Effector CD8-positive, alpha-beta T cell (primary cell): Measurements from ENCODE around the gene BRCC3.
A peak's percentile ranks its signal among the peaks of the same experiment; 100 is the strongest.

Source experiments
- DNase-seq: peaks from one replicate; lab custom pipeline; 2025; lab: John Stamatoyannopoulos, UW
- total RNA-seq, 4 experiments: gene quantifications; one replicate each; lab custom pipeline; 2026; lab: John Stamatoyannopoulos, UW

The BRCC3 gene
- total RNA-seq: 20.7 to 32.1 (median 21.7) reads per million in 4 experiments

DNA sequence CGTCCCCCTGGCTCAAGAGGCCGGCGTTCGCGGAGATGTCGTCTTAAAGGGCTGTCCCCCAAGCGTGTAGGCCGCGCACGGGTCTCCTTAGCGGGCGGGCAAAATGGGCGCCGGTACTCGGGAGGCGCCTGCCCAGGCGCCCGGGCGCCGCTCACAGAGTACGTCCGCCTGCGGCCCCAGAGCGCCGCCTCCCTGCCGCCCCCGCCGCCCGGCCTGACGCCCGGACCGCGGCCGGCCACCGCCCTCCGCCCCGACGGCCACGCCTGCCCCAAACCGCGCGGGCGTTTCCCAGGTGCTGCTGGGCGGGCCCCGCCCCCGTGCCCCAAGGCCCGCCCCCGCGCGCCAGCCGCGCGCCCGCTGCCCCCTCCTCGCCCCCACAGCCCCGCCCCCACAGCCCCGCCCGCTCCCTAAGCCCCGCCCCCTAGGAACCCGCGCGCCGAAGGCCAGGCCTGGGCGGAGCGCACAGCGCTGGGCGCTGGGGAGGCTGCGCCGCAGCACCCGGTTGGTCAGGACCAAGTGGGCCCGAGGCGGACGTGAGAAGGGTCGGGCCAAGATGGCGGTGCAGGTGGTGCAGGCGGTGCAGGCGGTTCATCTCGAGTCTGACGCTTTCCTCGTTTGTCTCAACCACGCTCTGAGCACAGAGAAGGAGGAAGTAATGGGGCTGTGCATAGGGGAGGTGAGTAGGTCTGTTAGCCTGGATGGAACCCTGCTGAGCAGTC is at the start of gene BRCC3, which contains the start of the genes CMC4 and MTCP1:
Gene BRCC3 (plus strand): TSS at position 534 of the 719 bp plus-strand sequence. CDS start 20 bp downstream, at position 554.
Gene CMC4 (minus strand): TSS at position 162 of the 719 bp plus-strand sequence. CDS start 7,113 bp downstream, outside the sequence.
Gene MTCP1 (minus strand): TSS at position 162 of the 719 bp plus-strand sequence. CDS start 5,126 bp downstream, outside the sequence.
- peak; percentile 72 for DNase-seq

DNA sequence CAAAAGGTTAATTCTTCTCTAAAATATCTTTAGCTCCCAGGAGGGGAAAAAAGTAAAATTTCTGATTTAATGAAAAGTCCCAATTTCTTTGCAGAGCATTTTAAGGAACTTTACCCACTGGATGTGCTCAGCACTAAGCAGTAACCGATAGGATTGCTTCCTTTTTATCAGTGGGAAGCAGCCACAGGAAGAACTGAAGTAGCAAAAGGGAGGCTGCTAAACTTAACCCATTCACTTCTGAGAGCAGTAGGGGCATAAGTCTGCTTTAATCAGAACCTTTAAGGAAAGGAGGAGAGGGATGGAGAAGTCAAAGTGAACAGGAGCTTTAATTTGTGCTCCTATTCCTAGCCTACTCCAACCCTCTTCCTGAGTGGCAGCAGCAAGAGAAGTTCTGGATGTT is 48.7 kb upstream of the BRCC3 start, which contains the start of gene F8:
Gene F8 (minus strand): TSS at position 139 of the 400 bp plus-strand sequence. CDS start 171 bp downstream, outside the sequence.
- no peak for DNase-seq

DNA sequence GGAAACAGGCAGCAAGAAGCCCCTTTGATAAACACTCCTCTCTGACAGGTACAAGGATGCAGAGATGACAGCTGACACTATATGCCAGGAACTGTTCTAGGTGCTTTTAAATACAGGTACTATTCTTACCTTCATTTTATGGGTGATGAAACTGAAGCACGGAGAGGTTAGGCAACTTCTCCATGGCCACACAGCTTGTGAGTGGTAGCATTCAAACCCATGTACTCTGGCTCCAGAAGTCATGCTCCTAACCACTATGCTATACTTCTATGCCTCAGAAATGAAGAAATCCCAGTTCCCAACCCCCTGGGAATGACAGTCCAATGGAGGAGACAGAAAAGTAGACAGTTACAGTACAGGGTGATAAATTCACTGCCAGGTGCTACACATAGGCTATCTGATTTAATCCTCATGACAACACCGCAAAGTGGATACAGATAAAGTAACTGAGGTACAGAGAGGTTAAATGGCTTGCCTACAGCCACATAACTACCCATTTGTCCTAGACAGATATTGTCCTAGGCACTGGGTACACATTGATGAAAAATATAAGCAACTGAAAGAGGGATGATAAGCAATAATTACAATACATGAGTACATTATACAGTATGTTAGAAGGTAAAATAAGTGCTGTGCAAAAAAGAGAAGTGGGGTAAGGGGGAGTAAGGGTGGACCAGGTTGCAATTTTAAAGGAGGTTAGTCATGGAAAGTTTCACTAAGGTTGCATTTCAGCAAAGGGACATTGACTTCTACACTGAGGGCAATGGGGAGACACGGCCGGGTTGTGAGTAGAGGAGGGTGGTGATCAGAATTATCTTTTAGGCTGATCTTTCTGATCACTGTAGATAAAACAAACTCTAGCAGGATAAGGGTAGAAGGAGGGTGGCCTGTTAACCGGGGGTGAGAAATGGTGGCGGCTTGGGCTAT is 47.1 kb upstream of the BRCC3 start:
- no peak for DNase-seq

DNA sequence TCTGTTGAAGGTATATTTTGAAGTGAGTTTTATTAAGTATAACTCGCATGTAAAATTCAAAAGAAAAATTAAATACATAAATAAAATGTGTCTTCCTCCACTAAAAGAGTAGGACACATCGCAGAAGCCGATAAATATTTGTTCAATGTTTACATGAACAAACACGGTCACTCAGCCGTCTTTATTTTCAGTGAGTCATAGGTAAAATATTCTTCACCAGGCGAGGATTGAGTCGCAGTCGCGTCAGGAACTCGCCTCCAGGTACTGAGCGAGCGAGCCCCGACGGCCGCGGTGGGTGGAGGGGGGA is 44.9 kb upstream of the BRCC3 start:
- no peak for DNase-seq

DNA sequence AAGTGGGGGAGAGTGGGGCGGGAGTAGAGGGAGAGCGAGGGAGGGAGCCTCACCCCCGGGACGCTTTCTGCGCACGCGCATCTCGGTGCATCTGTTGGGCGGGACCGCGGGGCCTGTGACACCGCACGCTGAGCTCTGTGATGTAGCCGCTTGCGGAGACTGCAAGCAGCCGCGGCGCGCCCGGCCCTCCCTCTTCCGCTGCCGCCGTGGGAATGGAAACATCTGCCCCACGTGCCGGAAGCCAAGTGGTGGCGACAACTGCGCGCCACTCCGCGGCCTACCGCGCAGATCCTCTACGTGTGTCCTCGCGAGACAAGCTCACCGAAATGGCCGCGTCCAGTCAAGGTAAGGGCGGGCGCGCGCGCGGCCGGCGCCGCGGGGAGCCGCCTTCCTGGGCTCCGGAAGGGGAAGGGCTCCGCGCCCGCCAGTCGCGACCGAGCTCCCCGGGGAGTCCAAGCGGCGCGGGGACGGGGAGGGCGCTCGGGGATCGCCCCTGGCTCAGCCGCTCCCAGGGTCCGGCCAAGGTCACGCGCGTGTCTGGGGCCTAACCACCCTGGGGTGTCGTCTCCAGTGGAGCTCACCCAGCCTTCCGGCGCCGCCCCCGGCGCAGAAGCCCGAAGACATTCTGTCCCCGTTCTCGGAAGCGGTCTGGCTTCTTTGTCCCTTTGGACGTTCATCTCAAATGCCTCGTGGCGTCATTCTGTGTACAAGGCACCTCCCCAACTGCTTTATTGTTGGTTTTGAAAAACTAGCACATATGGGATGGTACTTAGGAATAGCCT is 44.4 kb upstream of the BRCC3 start, which contains the start of gene FUNDC2:
Gene FUNDC2 (plus strand): TSS at position 118 of the 782 bp plus-strand sequence. CDS start 95 bp downstream, at position 213.
- DNase-seq: peak; percentile 89

DNA sequence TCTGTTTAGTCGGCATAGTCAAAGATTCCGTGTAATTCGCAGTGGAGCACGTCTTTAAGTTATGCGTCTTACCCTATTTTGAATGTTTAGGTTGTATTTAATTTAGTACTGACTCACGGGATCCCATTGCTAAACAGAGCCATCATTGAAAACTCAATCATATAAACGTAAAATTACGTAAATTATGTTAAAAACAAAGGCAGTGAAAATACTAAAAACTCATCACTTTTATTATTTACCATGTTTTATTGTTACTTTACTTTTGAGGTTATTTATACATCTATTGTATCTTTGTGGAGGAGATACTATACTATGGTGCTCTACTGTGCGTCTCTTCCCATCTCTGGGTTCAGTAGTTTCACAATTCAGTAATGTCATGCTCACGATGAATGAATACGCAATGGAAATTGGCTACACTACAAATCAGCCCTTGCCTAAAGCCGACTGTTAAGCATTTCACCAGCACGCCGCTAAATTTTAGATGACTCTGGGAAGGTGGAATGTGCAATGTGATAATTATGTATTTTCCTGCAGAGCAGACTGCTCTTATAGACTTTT is 43.7 kb upstream of the BRCC3 start:
- DNase-seq: no peak

DNA sequence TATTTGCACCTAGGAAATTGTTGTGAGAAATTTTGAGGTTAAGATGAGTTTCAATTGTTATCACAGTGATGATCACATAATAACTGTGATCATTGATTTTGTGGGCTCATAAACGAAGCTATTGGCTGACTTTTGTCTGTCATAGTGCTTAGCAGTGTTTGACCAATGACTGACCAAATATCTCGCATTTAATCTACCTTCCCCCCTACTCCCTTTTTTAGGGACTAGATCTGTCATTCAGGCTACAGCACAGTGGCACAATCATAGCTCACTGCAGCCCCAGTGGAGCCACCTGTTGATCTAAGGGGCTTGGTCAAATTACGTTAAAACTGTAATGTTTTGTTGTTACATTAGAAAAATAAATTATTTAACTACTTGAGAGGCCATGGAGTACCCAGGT is 43.2 kb upstream of the BRCC3 start:
- no peak for DNase-seq

DNA sequence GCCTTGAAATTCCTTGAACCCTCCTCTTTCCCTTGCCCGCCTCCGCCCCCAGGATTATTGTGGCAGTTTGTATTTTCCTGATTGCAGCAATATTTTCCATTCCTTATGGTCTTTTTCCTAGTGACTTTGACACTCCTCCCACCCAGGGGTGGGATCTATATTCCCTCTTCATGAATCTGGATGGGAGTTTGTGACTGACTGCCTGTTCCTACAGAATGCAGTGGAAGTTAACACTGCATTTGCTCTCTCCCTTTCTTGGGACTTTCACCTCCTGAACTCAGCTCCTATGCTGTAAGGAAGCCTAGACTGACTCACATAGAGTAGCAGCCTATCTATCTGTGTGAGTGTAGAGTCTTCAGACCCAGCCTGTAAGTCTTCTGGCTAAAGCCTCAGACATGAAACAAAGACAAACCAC is 42.4 kb upstream of the BRCC3 start:
- DNase-seq: no peak

DNA sequence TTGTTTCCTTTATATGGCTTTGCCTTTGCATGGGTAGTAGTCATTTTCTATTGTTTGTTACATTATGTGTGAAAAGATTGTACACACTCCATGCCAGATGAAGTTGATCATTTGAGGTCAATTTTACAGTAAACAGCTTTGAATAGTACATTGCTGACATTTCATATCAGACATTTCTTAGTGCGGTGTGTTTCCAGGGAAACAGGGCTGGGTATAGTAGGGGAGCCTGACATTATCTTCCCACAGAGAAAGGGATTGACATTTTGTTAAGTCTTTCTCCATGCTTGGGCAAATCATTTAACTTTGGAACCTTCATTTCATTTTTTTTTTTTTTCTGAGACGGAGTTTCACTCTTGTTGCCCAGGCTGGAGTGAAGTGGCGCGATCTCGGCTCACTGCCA is 39.7 kb upstream of the BRCC3 start:
- DNase-seq: no peak

DNA sequence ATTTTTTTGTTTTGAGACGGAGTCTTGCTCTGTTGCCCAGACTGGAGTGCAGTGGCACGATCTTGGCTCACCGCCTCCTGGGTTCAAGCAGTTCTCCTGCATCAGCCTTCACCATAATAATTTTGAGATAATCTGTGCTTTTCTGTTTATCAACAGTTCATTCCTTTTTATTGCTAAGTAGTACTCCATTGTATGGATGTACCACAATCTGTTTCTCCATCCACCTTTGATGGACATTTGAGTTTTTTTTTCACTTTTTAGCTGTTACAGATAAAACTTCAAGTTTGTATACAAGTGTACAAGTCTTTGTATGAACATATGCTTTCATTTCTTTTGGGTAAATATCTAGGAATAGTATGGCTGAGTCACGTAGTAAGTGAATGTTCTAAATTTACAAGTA is 35.6 kb upstream of the BRCC3 start:
- no peak for DNase-seq

DNA sequence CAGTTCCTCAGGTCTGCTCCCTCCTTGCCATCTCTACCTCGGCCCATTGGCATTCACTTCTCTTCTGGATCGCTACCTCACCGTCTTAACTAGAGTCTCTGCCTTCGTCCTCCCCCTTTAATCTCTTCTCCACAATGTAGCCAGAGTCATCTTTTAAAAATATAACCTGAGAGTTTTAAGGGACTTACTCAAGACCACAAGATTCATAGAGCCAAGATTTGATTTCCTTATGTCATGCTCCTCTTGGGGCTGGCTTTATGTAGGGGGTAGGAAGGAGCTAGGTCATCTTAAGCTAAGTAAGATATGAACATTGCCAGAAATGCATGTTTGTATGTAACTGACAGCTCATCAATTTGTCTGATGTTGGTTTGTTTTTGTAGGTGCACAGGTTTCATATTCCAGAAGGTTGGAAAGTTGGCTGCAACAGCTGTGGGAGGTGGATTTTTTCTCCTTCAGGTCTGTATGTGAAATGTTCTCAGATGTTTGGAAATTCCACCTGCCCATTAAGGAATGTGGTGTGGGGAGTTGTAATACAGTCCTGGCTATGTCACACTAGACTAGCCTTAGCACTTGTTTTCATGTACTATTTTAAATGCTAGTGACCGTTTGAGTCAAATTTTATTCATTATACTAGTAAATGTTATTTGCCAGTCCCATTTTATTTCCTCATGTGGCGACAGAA is 25.0 kb upstream of the BRCC3 start:
- no peak for DNase-seq

DNA sequence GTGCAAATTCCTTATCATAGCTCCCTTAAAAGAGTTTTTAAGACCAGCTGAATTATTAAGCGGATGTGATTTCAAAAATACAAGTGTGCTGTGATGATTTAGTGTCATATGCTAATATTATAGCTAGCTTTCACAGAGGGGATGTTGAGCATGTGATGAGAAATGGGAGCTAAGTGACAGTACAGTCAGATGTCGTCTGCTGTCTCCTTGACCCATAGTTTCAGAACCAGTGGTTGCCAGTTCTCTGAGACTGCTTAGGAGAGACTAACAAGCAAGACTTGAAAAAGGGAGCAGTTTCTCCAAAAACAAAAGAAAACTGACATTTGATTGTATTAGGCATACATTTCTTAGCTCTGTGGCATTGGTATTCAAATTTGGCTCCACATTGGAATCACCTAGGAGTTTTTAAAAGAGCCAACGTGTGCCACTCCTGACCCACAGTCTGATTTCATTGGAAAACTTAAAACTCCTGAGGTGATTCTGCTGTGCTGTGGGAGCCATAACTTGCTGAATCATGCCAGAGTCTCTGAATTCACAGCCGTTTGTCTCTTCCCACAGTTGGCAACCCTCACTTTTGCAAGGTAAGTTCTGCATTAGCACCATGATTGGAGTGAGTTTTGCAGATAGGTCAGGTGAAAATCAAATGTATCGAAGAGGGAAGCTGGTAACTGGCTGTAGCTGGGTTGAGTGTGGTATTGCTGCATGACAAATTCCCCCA is 24.3 kb upstream of the BRCC3 start:
- DNase-seq: no peak

DNA sequence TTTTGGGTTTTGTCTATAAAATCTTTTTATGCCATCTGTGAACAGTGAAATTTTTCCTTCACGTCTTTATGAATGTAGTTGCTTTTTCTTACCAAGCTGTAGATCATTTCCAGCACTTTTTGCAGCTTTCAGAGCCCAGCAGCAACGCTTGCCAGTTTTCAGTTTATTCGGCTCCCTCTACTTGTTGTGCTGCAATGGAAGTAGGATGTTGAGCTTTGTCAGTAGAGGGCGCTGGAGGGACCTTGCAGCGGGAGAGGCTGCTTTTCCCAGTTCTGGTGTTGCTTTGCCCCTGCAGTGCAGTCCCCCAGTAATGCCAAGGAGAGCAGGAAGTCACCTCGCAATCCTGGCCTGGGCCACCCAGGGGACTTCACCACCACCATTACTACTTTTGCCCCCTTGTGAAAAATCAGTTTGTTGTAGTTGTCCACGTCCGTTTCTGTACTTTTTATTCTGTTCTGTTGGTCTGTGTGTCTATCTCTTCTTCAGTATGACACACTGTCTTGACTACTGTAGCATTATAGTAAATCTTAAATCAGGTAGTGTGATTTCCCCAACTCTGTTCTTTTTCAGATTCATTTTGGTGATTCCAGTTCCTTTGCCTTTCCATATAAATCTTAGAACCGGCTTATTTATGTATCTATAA is 22.2 kb upstream of the BRCC3 start:
- peak; percentile 25 for DNase-seq

DNA sequence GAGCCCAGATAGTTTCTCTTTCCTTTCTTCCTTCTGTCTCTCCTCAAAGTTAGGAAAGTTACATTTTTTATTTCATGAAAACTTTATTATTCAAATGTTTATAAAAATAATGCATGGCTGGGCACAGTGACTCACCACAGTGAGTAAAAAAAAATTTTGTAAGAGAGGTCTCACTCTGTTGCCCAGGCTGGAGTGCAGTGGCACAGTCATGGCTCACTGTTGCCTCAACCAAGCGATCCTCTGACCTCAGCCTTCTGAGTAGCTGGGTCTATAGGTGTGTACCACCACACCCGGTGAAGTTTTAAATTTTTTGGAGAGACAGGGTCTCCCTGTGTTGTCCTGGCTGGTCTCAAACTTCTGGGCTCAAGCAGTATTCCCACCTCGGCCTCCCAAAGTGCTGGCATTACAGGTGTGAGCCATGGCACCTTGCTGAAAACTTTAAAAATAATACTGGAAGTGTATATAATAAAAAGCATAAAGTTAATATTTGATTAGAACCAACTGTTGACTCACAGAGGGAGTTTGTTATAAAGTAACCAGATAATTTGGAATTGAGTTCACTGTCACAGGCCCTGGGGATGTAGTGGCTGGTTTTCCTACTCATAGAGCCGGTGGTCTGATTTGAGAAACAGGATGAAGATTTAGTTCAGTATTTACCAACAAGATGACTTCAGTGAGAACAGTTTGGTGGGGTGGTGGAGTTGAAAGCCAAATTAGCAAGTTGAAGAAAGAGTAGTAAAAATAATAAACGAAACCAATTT is 18.4 kb upstream of the BRCC3 start:
- DNase-seq: no peak

DNA sequence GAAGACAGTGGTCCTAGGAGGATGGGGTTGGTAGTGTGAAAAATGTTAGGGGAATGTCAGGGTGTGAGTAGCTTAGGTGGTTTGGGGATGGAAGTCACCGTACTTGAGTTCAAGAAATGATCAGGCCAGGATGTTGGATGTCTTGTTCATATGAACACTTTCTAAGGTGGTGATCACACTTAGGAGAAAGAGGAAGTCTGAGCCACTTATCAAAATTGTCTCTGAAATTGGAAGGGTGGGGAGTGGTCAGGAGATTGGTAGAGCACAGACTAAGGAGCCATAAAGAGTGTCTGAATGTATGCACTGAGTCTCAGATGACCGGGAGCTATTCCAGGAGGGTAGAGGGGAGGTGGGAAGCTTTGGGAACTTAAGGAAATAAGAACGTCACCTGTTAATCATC is 17.7 kb upstream of the BRCC3 start:
- DNase-seq: no peak

DNA sequence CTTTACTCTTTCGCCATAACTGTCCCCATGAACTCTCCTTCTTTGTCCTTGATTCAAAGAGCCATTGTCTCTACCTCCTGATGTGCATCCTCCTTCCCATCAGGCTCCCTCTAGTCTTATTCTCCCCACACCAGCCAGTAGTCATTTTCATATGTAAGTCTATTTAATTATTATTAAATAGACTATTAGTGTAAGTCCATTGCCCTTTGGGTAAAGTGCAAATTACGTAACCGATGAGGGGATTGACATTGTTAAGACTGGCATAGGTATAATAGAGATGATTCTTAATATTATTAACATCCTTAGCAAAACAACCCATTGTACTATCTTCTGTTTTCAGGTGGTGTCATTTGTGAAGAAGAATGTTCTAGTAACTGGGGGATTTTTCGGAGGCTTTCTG is 17.1 kb upstream of the BRCC3 start:
- no peak for DNase-seq

DNA sequence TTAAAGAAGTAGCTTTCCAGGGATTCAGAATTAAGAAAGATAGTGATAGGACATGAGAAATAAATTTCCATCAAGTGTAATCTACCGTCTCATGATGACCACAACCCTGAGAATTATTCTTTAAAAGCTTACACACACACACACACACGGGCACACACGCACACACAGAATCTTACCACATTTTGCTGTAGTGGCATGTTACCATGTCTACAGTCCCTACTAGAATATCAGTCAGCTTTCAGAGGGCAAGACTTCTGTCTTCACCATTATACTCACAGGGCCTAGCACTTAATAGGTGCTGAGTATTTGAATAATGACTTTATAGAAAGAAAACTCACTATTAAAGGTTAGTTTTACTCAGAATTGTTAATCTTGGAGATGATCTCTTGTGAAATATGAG is 15.8 kb upstream of the BRCC3 start:
- DNase-seq: no peak

DNA sequence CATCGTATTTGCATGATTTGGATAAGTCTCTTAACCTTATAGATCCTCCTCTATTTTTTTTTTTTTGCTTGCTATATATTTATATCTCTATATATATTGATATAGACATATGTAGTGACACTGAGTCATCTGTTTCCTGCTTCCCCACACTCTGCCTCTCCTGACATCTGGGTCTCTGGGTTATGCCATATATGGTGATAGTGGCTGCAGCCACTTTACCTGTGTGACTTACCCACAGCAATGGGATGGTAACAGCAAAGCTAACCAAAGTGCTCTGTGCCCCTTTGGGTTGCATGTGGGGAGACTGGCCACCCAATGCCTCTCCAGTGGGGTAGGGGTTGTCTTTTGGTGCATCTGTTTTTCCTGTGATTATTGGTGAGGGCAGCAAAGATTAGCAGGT is 14.8 kb upstream of the BRCC3 start:
- DNase-seq: no peak
